Keratinocyte (primary cell): Measurements from ENCODE around the gene SFXN2. TPM values are rescaled to one million over a fixed set of nuclear protein-coding genes. Genes with fewer than 3 reads are reported as not detected.

ENCODE experiments used
- DNase-seq: peaks from one replicate; pipeline ENCODE4 v3.0.0-alpha.2; 2011; ENCODE audit warnings: low read depth, missing footprints, low spot score
- FAIRE-seq: peaks from 2 replicates; lab custom pipeline; 2011; peaks lifted over from hg19 to GRCh38; lab: Jason Lieb, UNC
- H2AFZ ChIP-seq: 2 replicates; pipeline ENCODE4 v1.6.0; 2012; ENCODE audit warnings: low read length, control low read depth, inconsistent platforms; ENCODE audit not compliant: control insufficient read depth
- H3K27ac ChIP-seq: 2 replicates; pipeline ENCODE4 v1.5.1; 2011; ENCODE audit warnings: low read length; ENCODE audit not compliant: control insufficient read depth, insufficient read depth
- H3K27me3 ChIP-seq: 3 replicates; pipeline ENCODE4 v1.6.0; 2011; ENCODE audit warnings: low read length; ENCODE audit not compliant: control insufficient read depth, insufficient read depth; ENCODE audit errors: extremely low read depth
- H3K36me3 ChIP-seq, 2 experiments: 2 replicates in 1 of 2; 3 replicates in 1 of 2; pipeline ENCODE4 v1.5.1; 2011; ENCODE audit warnings: low read length in 2 of 2, mild to moderate bottlenecking in 1 of 2; ENCODE audit not compliant: control insufficient read depth in 2 of 2, insufficient read depth in 2 of 2; ENCODE audit errors: extremely low read depth in 1 of 2
- H3K4me1 ChIP-seq: 3 replicates; pipeline ENCODE4 v1.5.1; 2011; ENCODE audit warnings: low read length; ENCODE audit not compliant: control insufficient read depth, insufficient read depth; ENCODE audit errors: extremely low read depth
- H3K4me2 ChIP-seq: 3 replicates; pipeline ENCODE4 v1.6.0; 2011; ENCODE audit warnings: low read depth, low read length; ENCODE audit not compliant: control insufficient read depth, insufficient read depth; ENCODE audit errors: extremely low read depth
- H3K4me3 ChIP-seq, 3 experiments: fragments of 200-600 bp in 1 of 3; sonication (generic) in 1 of 3; 2 replicates in 2 of 3; 3 replicates in 1 of 3; pipeline ENCODE4 v1.5.1; 2011 to 2016; ENCODE audit warnings: low read length in 3 of 3, mild to moderate bottlenecking in 3 of 3, control low read depth in 2 of 3, inconsistent platforms in 1 of 3, low read depth in 1 of 3, mixed read lengths in 1 of 3, mixed run types in 1 of 3, moderate library complexity in 1 of 3; ENCODE audit not compliant: control insufficient read depth in 2 of 3, insufficient read depth in 2 of 3; ENCODE audit errors: extremely low read depth in 1 of 3
- H3K79me2 ChIP-seq: 2 replicates; pipeline ENCODE4 v1.6.0; 2012; ENCODE audit warnings: low read length; ENCODE audit not compliant: control insufficient read depth, insufficient read depth
- H3K9ac ChIP-seq: 3 replicates; pipeline ENCODE4 v1.6.0; 2011; ENCODE audit warnings: low read length; ENCODE audit not compliant: control insufficient read depth, insufficient read depth; ENCODE audit errors: extremely low read depth
- H3K9me1 ChIP-seq: 3 replicates; pipeline ENCODE4 v1.6.0; 2011; ENCODE audit warnings: low read length; ENCODE audit not compliant: control insufficient read depth, insufficient read depth; ENCODE audit errors: extremely low read depth
- H3K9me3 ChIP-seq: 2 replicates; pipeline ENCODE4 v1.5.1; 2012; ENCODE audit warnings: low read depth, low read length; ENCODE audit not compliant: control insufficient read depth
- H4K20me1 ChIP-seq: 3 replicates; pipeline ENCODE4 v1.6.0; 2011; ENCODE audit warnings: low read length; ENCODE audit not compliant: control insufficient read depth, insufficient read depth; ENCODE audit errors: extremely low read depth
- EZH2 ChIP-seq: IDR thresholded peaks from one replicate; pipeline ENCODE4 v1.6.1; 2012; ENCODE audit warnings: inconsistent platforms, mild to moderate bottlenecking, low read length, moderate library complexity
- dilution Hi-C: fragments of 300-500 bp; cut with MboI; formaldehyde crosslinking; loops from one replicate; pipeline ENCODE4 v1.7.0; 2020; ENCODE audit warnings: low sequenced_read_pairs; ENCODE audit not compliant: extremely low pct_ligation_motif_present
- polyA plus RNA-seq, 5 experiments: library from polyadenylated mRNA; depleted of rRNA in 3 of 5; stranded (reverse) in 3 of 5; stranded (forward) in 1 of 5; unstranded in 1 of 5; fragments of >200 nt; gene quantifications; 1 replicate in 1 of 5; 2 replicates in 3 of 5; 3 replicates in 1 of 5; pipeline versions ENCODE4 v1.2.1 to v1.2.3, GENCODE V29; 2011 to 2012; ENCODE audit warnings: missing spikeins in 2 of 5, low read depth in 1 of 5, low replicate concordance in 1 of 5
- TF ChIP-seq, protein P1 (sequence below), 3 experiments: IDR thresholded peaks in 1 of 3; conservative IDR thresholded peaks in 1 of 3; optimal IDR thresholded peaks in 1 of 3; 2 replicates in 2 of 3; 3 replicates in 1 of 3; pipeline versions ENCODE3 to v1.5.1; 2011; ENCODE audit warnings: low read length in 3 of 3, mild to moderate bottlenecking in 3 of 3, moderate library complexity in 2 of 3, control low read depth in 1 of 3, inconsistent platforms in 1 of 3; ENCODE audit not compliant: insufficient read depth in 2 of 3; ENCODE audit errors: extremely low read depth in 1 of 3

SFXN2 gene
- polyA plus RNA-seq, 1 donor (not counting 4 experiments of a cell fraction or from before 2014, with no cell fraction given) = 5.0 TPM

DNA sequence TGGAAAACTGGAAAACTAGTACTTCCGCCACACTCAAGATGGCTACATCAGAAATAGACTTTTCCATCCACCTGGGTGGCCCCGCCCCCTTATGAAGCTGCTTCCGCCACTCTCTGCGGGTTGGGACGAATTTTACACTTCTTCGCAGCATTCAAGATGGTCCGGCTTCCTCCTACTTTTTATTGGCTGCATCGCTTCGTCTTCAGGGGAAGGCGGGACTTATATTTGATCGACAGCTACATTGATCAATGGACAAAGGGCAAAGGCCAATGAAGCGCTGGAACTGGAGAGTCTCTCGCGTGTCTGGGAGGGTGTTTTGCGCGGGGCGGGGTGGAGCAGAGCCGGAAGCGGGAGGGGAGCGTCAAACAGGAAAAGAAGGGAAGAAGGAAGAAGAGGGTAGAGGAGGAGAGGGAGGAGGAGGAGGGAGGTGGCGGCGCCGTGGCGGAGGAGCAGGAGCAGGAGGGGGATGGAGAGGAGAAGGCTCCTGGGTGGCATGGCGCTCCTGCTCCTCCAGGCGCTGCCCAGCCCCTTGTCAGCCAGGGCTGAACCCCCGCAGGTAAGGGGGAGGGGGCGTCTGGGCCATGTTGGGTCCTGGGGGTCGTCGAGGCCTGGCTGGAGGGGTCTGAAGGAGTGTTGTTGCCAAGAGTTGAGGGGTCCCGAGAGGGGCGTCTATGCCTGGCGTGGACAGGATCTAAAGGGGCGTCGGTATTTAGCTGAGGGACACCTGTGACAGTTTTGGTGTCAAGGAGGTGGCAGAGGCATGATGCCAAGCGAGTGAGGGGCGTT lies 29.3 kb downstream of the SFXN2 start, which contains the start of gene WBP1L:
WBP1L (plus strand) TSS at position 361 of the 786 bp plus-strand sequence; CDS start at position 467, 106 bp downstream.
- H4K20me1 ChIP-seq = no peaks in the 10 kb centered on the region
- no peaks in the 10 kb centered on the region for H3K9me3 ChIP-seq
- peak within 1 kb of the TSS; percentile 89 for H3K9ac ChIP-seq
- TF ChIP-seq, protein P1, sequence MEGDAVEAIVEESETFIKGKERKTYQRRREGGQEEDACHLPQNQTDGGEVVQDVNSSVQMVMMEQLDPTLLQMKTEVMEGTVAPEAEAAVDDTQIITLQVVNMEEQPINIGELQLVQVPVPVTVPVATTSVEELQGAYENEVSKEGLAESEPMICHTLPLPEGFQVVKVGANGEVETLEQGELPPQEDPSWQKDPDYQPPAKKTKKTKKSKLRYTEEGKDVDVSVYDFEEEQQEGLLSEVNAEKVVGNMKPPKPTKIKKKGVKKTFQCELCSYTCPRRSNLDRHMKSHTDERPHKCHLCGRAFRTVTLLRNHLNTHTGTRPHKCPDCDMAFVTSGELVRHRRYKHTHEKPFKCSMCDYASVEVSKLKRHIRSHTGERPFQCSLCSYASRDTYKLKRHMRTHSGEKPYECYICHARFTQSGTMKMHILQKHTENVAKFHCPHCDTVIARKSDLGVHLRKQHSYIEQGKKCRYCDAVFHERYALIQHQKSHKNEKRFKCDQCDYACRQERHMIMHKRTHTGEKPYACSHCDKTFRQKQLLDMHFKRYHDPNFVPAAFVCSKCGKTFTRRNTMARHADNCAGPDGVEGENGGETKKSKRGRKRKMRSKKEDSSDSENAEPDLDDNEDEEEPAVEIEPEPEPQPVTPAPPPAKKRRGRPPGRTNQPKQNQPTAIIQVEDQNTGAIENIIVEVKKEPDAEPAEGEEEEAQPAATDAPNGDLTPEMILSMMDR (optimal IDR thresholded peaks at IDR 0.05 in 1 of 3, IDR thresholded peaks at IDR 0.05 in 1 of 3, conservative IDR thresholded peaks at IDR 0.05 in 1 of 3; ENCODE audit: extremely low read depth in 1 of 3, insufficient read depth in 2 of 3, low read length in 3 of 3) = no peak
- no peak for TF ChIP-seq EZH2
- H3K9me1 ChIP-seq = no peaks in the 10 kb centered on the region
- dilution Hi-C loops = no loop called here
- H2AFZ ChIP-seq = peak within 1 kb of the TSS; percentile 82
- peak; percentile 53 for FAIRE-seq
- H3K4me1 ChIP-seq = peaks cover 23% of the 10 kb centered on the region
- H3K36me3 ChIP-seq = no peaks in the 10 kb centered on the region
- H3K4me2 ChIP-seq = peak within 1 kb of the TSS; percentile 100
- H3K27me3 ChIP-seq = no peaks in the 10 kb centered on the region
- H3K4me3 ChIP-seq = peak within 1 kb of the TSS; percentile 69 to 83 (median 82)
- peaks cover 41% of the 10 kb centered on the region for H3K79me2 ChIP-seq
- peak within 1 kb of the TSS; percentile 50 for H3K27ac ChIP-seq
- DNase-seq = peak; percentile 99

GRCh38 chr10:102744374-102745051 lies 30.1 kb downstream of the SFXN2 start:
- dilution Hi-C loops = no loop called here
- H3K4me2 ChIP-seq = peak overlapping the region; percentile 100
- peak overlapping the region; percentile 69 to 83 (median 82) for H3K4me3 ChIP-seq
- H3K9me1 ChIP-seq = no peaks in the 10 kb centered on the region
- no peaks in the 10 kb centered on the region for H3K27me3 ChIP-seq
- DNase-seq = no peak
- no peaks in the 10 kb centered on the region for H3K36me3 ChIP-seq
- H2AFZ ChIP-seq = peak overlapping the region; percentile 38
- H3K9ac ChIP-seq = peak overlapping the region; percentile 89
- H3K4me1 ChIP-seq = peaks cover 23% of the 10 kb centered on the region
- H3K27ac ChIP-seq = peak overlapping the region; percentile 50
- FAIRE-seq = no peak
- no peaks in the 10 kb centered on the region for H4K20me1 ChIP-seq
- H3K9me3 ChIP-seq = no peaks in the 10 kb centered on the region
- H3K79me2 ChIP-seq = peaks cover 43% of the 10 kb centered on the region
- TF ChIP-seq, protein P1 (optimal IDR thresholded peaks at IDR 0.05 in 1 of 3, IDR thresholded peaks at IDR 0.05 in 1 of 3, conservative IDR thresholded peaks at IDR 0.05 in 1 of 3; ENCODE audit: extremely low read depth in 1 of 3, insufficient read depth in 2 of 3, low read length in 3 of 3) = no peak
- TF ChIP-seq EZH2 = no peak
